Measurements from ENCODE around the gene METAP2. TPM values are rescaled to one million over a fixed set of nuclear protein-coding genes. Genes with fewer than 3 reads are reported as not detected.
A peak's percentile ranks its signal among the peaks of the same experiment; 100 is the strongest.

Gene METAP2
- total RNA-seq, 2 experiments from 2014 or later = 60.2 to 66.3 TPM

DNA sequence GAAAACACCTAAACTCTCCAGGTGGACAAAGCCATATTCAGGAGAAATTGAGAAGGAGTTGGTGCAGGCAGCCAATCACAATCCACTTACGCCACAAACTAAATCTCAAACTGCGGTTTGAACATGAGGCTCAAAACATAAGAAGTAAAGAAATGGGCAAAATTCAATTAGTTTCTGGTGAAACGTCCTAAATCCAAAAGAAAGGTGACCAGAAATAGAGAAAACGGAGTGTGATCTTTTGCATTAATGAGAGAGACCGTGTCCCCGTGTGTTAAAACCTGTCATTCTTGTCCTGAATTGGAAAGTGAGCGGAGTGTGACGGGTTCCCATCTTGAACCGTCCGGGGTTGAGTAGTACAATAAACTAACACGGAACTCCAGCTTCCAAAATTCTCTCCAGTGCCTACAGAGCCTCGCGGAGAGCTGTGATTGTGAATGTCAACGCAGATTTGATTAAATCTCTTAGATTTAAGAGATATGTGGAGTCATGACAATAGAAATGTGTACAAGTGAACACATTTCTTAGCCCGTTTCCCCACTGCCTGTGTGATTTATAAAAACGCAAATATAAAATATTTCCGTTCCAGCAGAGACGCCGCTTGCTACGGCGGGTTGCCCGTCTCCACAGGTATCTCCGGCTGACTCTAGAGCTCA is 595 bp upstream of the METAP2 start:
- peaks cover 27% of the 10 kb centered on the region for H3K4me1 ChIP-seq (ENCODE audit: insufficient read depth, low read length)
- Mint-ChIP-seq H3K4me1 (ENCODE audit: low read depth) (peaks cover 61% of the 10 kb centered on the region), H3K27ac (peak overlapping the region; percentile 92), H3K9me3 (no peaks in the 10 kb centered on the region), H3K36me3 (ENCODE audit: low read depth) (peaks cover 49% of the 10 kb centered on the region), H3K27me3 (no peaks in the 10 kb centered on the region), H3K4me3 (peak overlapping the region; percentile 100)
- H3K27me3 ChIP-seq (ENCODE audit: control insufficient read depth in 1 of 2, insufficient read depth in 2 of 2, low read length in 2 of 2) = no peaks in the 10 kb centered on the region
- no peaks in the 10 kb centered on the region for H3K9me3 ChIP-seq (ENCODE audit: control insufficient read depth in 1 of 2, insufficient read depth in 1 of 2, low read length in 2 of 2)
- H3K36me3 ChIP-seq (ENCODE audit: insufficient read depth, low read length) = peaks cover 21% of the 10 kb centered on the region
- intact Hi-C loops (cut with DNase I, micrococcal nuclease) = loop anchor here in 1 of 2 experiments (5.0 to 10.0 kb wide), 6 partner anchors 46 to 1796 kb away; partner anchors contain the start of genes AMDHD1, CCDC38, CEP83 and CRADD
- ChIA-PET POLR2A (interaction anchor here (0.6 to 3.8 kb wide), 30 partner anchors 9 to 1796 kb away, joined by 3 to 62 read pairs (median 4); partner anchors contain the start of genes AMDHD1, CCDC38, CDK17 and CRADD), CTCF (interaction anchor here (1.0 to 2.2 kb wide), 3 partner anchors 9 to 400 kb away, joined by 3 to 16 read pairs (median 4); partner anchors contain the start of genes FGD6, NR2C1 and VEZT)
- TF ChIP-seq, protein P1, sequence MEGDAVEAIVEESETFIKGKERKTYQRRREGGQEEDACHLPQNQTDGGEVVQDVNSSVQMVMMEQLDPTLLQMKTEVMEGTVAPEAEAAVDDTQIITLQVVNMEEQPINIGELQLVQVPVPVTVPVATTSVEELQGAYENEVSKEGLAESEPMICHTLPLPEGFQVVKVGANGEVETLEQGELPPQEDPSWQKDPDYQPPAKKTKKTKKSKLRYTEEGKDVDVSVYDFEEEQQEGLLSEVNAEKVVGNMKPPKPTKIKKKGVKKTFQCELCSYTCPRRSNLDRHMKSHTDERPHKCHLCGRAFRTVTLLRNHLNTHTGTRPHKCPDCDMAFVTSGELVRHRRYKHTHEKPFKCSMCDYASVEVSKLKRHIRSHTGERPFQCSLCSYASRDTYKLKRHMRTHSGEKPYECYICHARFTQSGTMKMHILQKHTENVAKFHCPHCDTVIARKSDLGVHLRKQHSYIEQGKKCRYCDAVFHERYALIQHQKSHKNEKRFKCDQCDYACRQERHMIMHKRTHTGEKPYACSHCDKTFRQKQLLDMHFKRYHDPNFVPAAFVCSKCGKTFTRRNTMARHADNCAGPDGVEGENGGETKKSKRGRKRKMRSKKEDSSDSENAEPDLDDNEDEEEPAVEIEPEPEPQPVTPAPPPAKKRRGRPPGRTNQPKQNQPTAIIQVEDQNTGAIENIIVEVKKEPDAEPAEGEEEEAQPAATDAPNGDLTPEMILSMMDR (IDR thresholded peaks at IDR 0.05) = no peak
- H3K4me3 ChIP-seq (ENCODE audit: low read length) = peak overlapping the region; percentile 92
- peak; percentile 8 to 67 (median 25) for DNase-seq
- peak; percentile 54 for ATAC-seq (ENCODE audit: poor library complexity)
- H3K27ac ChIP-seq (ENCODE audit: low read depth in 1 of 2, low read length in 2 of 2) = peak overlapping the region; percentile 56 to 79

- Mint-ChIP-seq H3K4me1 (ENCODE audit: low read depth) (peaks cover 73% of the 10 kb centered on the region), H3K27me3 (no peaks in the 10 kb centered on the region), H3K4me3 (peak overlapping the region; percentile 100), H3K36me3 (ENCODE audit: low read depth) (peaks cover 61% of the 10 kb centered on the region), H3K27ac (peak overlapping the region; percentile 92), H3K9me3 (no peaks in the 10 kb centered on the region)
- peak overlapping the region; percentile 56 to 79 for H3K27ac ChIP-seq (ENCODE audit: low read depth in 1 of 2, low read length in 2 of 2)
- TF ChIP-seq, protein P1 (IDR thresholded peaks at IDR 0.05) = no peak
- intact Hi-C loops (cut with DNase I, micrococcal nuclease) = loop anchor here (1.0 to 10.0 kb wide), 8 partner anchors 47 to 1797 kb away; partner anchors contain the start of genes FGD6 (in 2 of the 2), VEZT (in 2 of the 2), AMDHD1 (in 1 of the 2) and CCDC38 (in 1 of the 2)
- H3K4me1 ChIP-seq (ENCODE audit: insufficient read depth, low read length) = peaks cover 34% of the 10 kb centered on the region
- peaks cover 30% of the 10 kb centered on the region for H3K36me3 ChIP-seq (ENCODE audit: insufficient read depth, low read length)
- POLR2A ChIA-PET = interaction anchor here (0.7 to 3.8 kb wide), 14 partner anchors 12 to 485 kb away, joined by 3 to 62 read pairs (median 4); partner anchors contain the start of genes FGD6, NDUFA12, NR2C1 and VEZT
- H3K9me3 ChIP-seq (ENCODE audit: control insufficient read depth in 1 of 2, insufficient read depth in 1 of 2, low read length in 2 of 2) = no peaks in the 10 kb centered on the region
- H3K27me3 ChIP-seq (ENCODE audit: control insufficient read depth in 1 of 2, insufficient read depth in 2 of 2, low read length in 2 of 2) = no peaks in the 10 kb centered on the region
- H3K4me3 ChIP-seq (ENCODE audit: low read length) = peak overlapping the region; percentile 92
- DNase-seq (no peak), ATAC-seq (ENCODE audit: poor library complexity) (no peak)
- CTCF ChIA-PET = interaction anchor here (0.9 to 1.5 kb wide), 3 partner anchors 60 to 401 kb away, joined by 3 to 5 read pairs (median 4); partner anchors contain the start of genes FGD6, NR2C1 and VEZT
Measured at GRCh38 chr12:95474660-95474958, 657 bp downstream of the METAP2 start.

DNA sequence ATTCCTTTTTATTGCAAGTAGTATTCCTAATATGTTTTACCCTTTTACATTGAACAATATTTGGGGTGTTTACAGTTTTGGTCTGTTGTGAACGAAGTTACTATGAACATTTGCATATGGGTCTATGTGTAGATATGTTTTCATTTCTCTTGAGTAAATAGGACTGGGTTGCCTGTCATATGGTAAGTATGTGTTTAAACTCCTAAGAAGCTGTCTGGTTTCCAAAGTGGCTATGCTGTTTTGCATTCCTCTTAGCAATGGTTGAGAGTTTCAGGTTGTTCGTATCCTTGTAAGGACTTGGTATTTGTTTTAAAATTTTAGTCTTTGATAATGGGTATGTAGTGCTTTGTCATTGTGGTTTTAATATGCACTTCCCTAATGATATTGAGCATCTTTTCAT is 6.3 kb downstream of the METAP2 start:
- peaks cover 70% of the 10 kb centered on the region for H3K4me1 Mint-ChIP-seq (ENCODE audit: low read depth)
- H3K27me3 Mint-ChIP-seq = no peaks in the 10 kb centered on the region
- H3K4me3 ChIP-seq (ENCODE audit: low read length) = no peak overlapping the region
- ChIA-PET POLR2A (no interaction called here), CTCF (no interaction called here)
- no peak overlapping the region for H3K27ac ChIP-seq (ENCODE audit: low read depth in 1 of 2, low read length in 2 of 2)
- ATAC-seq (ENCODE audit: poor library complexity) (no peak), DNase-seq (no peak)
- TF ChIP-seq, protein P1 (IDR thresholded peaks at IDR 0.05) = no peak
- peaks cover 25% of the 10 kb centered on the region for H3K4me1 ChIP-seq (ENCODE audit: insufficient read depth, low read length)
- intact Hi-C loops (cut with DNase I, micrococcal nuclease) = no loop called here
- no peaks in the 10 kb centered on the region for H3K9me3 ChIP-seq (ENCODE audit: control insufficient read depth in 1 of 2, insufficient read depth in 1 of 2, low read length in 2 of 2)
- H3K27ac Mint-ChIP-seq = peak overlapping the region; percentile 78
- H3K9me3 Mint-ChIP-seq = no peaks in the 10 kb centered on the region
- peaks cover 88% of the 10 kb centered on the region for H3K36me3 Mint-ChIP-seq (ENCODE audit: low read depth)
- H3K4me3 Mint-ChIP-seq = peak overlapping the region; percentile 17
- peaks cover 59% of the 10 kb centered on the region for H3K36me3 ChIP-seq (ENCODE audit: insufficient read depth, low read length)
- no peaks in the 10 kb centered on the region for H3K27me3 ChIP-seq (ENCODE audit: control insufficient read depth in 1 of 2, insufficient read depth in 2 of 2, low read length in 2 of 2)

Measured in CD4-positive, alpha-beta T cell (primary cell).